GM18519 (cell line): ENCODE measurements around the gene F10.
"Not testable (repeated sequence)": the region's sequence is repeated elsewhere in the genome, so short reads cannot be mapped to it uniquely, and the experiment has no call there.

ENCODE experiments used
- ATAC-seq: cut with Tn5 transposase; IDR thresholded peaks from one replicate; pipeline ENCODE4 v1.9.1; 2021; ENCODE audit warnings: mild to moderate bottlenecking, moderate library complexity; ENCODE audit not compliant: unreplicated experiment, low FRiP score

Gene F10

DNA sequence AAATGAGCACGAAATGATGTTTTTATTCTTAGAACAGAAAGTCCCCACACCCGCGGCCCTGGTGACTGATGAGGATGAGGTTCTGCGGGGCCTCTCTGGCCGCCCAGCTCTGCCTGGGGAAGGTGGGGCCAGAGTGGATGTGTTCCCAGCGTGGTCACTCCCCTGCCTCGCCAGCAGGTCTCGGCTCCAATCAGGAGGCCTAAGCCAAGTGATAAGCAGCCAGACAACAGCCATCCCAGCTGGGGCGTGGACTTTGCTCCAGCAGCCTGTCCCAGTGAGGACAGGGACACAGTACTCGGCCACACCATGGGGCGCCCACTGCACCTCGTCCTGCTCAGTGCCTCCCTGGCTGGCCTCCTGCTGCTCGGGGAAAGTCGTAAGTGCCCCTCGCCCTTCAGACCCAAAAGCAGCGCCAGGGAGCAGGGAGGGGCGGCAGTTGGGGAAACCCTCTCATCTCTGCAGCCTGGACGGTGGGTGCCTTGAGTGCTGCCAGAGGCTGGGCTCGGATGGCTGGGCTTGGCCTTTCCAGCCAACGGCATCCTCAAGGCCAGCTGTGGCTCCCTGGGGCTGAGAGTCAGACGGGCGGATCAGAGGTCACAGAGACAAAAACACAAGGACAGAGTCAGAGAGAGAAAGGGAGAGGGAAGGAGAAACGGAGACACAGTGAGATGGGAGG lies at the start of gene F10:
Gene F10 (plus strand): TSS at position 250 of the 676 bp plus-strand sequence. CDS start 57 bp downstream, at position 307.
- no peak for ATAC-seq

GRCh38 chr13:113073942-113074341 lies 48.7 kb upstream of the F10 start:
- ATAC-seq: no peak

DNA sequence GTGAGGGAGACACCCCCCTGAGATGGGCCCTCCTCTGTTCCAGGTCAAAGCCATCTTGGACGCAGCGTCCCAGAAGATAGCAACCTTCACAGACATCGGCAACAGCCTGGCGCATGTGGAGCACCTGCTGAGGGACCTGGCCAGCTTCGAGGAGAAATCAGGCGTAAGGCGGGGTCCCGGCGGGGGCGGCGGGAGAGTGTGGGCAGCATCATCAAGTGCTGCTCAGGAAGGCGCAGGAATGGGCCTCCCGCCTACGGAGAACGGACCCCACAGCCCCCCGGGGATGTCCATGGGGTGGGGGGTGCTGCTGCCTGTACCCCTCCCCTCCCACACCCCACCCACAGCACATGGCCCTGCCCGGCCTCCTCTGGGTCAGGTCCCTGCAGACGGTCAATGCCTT lies 48.2 kb upstream of the F10 start:
- no peak for ATAC-seq

- ATAC-seq: no peak
Observed at GRCh38 chr13:113074876-113075275, 47.7 kb upstream of the F10 start.

DNA sequence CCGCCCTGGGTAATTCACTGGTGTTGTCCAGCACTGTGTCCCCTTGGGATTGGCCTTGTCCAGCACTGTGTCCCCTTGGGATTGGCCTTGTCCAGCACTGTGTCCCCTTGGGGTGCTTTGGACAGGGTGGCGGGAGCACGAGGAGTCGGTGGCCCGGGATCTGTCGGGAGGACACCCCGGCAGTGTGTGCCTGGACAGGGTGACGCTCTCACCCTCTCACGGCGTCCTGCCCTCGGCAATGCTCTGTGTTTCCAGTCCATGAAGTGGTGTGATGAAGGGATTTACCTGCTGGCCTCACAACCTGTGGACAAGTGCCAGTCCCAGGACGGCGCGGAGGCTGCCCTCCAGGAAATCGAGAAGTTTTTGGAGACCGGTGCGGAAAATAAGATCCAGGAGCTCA lies 46.9 kb upstream of the F10 start:
- ATAC-seq: no peak

- no peak for ATAC-seq
Observed at GRCh38 chr13:113076681-113077401, 45.8 kb upstream of the F10 start.

GRCh38 chr13:113077566-113077952 lies 45.0 kb upstream of the F10 start:
- no peak for ATAC-seq

GRCh38 chr13:113077953-113078901 lies 44.4 kb upstream of the F10 start:
- ATAC-seq: no peak

- ATAC-seq: no peak
Observed at GRCh38 chr13:113078902-113079780, 43.5 kb upstream of the F10 start.

DNA sequence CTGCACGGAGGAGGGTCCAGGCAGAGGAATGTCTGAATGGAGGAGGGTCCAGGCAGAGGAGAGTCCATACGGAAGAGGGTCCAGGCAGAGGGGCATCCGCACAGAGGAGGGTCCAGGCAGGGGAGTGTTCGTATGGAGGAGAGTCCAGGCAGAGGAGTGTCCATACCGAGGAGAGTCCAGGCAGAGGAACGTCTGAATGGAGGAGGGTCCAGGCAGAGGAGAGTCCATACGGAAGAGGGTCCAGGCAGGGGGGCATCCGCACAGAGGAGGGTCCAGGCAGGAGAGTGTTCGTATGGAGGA lies 42.9 kb upstream of the F10 start:
- ATAC-seq: not testable (repeated sequence)

- ATAC-seq: no peak
Observed at GRCh38 chr13:113080361-113080831, 42.2 kb upstream of the F10 start.

GRCh38 chr13:113080901-113081521 lies 41.6 kb upstream of the F10 start:
- ATAC-seq: no peak

- ATAC-seq: no peak
Observed at GRCh38 chr13:113082198-113083021, 40.2 kb upstream of the F10 start.

DNA sequence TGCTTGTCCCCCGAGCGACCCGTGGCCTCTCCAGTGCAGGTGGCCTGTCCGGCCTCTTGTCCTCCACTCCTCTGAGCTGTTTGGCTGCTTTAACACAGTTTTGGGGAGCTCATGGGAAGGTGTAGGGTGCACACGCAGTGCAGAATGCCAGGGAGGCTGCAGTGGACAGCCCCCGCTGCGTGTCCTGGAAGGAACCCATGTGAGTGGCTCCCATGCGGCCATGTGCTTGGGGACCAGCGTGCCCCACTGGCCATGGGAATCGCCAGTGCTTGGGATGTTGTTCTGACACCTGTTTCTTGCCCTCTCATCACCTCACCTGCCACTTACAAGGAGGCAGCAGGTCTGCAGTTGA lies 39.6 kb upstream of the F10 start:
- no peak for ATAC-seq

GRCh38 chr13:113083402-113084061 lies 39.1 kb upstream of the F10 start:
- no peak for ATAC-seq

DNA sequence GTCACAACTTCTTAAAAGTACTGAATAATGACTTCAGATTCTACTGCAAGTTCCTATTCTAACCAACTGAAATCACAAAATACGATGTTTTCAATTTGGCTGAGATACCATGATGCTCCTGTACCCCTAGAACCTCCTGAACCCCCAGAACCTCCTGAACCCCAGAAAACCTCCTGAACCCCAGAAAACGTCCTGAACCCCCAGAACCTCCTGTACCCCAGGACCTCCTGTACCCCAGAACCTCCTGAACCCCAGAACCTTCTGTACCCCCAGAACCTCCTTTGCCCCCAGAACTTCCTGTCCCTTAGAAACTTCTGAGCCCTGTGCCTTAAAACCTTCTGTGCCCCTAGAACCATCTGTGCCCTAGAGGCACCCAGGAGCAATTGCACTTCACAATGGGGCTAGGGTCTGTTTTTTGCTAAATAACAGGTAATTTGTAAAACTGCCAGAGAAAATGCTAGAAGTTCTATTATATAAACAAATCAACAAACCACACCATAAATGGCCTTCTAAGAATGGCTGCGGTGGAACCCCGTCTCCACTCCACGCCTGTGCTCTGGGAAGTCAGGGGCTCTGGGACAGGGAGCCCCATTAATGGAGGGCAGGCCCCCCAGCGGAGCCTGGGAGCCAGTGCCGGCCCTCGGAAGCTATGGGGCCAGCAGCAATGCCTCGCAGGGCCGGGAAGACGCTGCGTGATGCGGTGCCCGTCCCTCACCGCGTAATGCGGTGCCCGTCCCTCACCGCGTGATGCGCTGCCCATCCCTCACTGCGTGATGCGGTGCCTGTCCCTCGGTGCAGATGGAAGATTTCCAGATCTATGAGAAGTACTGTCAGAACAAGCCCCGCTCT lies 38.3 kb upstream of the F10 start:
- no peak for ATAC-seq

DNA sequence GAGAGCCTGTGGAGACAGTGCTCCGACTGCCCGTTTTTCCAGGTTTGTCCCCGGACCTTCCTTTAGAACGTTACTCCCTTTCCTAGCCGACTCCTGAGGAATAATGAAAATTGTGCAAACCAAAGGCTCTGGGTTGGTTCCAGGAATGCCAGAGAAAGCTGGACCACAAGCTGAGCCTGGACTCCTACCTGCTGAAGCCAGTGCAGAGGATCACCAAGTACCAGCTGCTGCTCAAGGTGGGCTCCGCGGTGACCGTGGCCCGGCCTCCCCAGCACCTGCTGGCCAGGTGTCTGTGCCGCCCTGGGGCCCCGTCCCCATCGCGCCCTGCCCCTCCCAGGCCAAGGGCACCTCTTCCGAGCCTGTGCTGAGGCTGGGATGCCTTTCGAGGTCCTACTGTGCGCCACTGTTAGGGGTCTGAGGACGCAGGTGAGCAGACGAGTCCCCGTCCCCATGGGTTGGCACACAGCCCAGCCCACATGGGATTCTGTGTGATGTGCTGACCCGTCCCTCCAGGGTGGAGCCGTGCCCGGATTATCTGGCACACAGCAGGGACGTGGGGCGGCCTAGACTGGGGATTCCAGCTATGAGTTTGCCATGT lies 37.6 kb upstream of the F10 start:
- ATAC-seq: no peak
